ENCODE measurements around the gene SFSWAP.

SFSWAP gene

GRCh38 chr12:131694116-131694838, 16.6 kb upstream of the SFSWAP start:
- H3K36me3 ChIP-seq (ENCODE audit: control insufficient read depth in 4 of 4, insufficient read depth in 4 of 4, low read length in 3 of 4) = no peaks in the 10 kb centered on the region
- no peak overlapping the region for H3K4me3 ChIP-seq (ENCODE audit: control insufficient read depth in 1 of 7, extremely low read depth in 1 of 7, insufficient read depth in 4 of 7, low read depth in 2 of 7, low read length in 6 of 7)
- ChIA-PET POLR2A (no interaction called here), CTCF (interaction anchor here (1.5 kb wide), 1 partner anchor 11 kb away, joined by 3 read pairs; no protein-coding TSS in a partner anchor)
- peaks cover 0 to 5% (median 1%) of the 10 kb centered on the region in 4 experiments for H3K4me1 ChIP-seq (ENCODE audit: control extremely low read depth in 1 of 4, control insufficient read depth in 4 of 4, insufficient read depth in 4 of 4, low read length in 3 of 4)
- H3K27me3 ChIP-seq (replicated peaks in 2 of 5; ENCODE audit: control insufficient read depth in 4 of 5, insufficient read depth in 5 of 5, low read length in 4 of 5) = no peaks in the 10 kb centered on the region
- H3K9me3 ChIP-seq (ENCODE audit: control extremely low read depth in 1 of 5, control insufficient read depth in 4 of 5, insufficient read depth in 2 of 5, low read depth in 1 of 5, low read length in 4 of 5) = no peaks in the 10 kb centered on the region
- 98% methylated on average over 11 of the region's 11 CpGs for WGBS (ENCODE audit: insufficient coverage)
- no peak for DNase-seq
- no peak overlapping the region for H3K27ac ChIP-seq (ENCODE audit: insufficient read depth in 1 of 2, low read depth in 1 of 2, low read length in 2 of 2, poor library complexity in 1 of 2, severe bottlenecking in 2 of 2)

GRCh38 chr12:131695968-131696367, 14.9 kb upstream of the SFSWAP start:
- WGBS (ENCODE audit: insufficient coverage) = 97% methylated on average over 13 of the region's 16 CpGs

GRCh38 chr12:131698286-131698685, 12.6 kb upstream of the SFSWAP start:
- CTCF ChIA-PET = no interaction called here

More at GRCh38 chr12:131695968-131696367, 14.9 kb upstream of the SFSWAP start:
- H3K27ac ChIP-seq (ENCODE audit: insufficient read depth in 1 of 2, low read depth in 1 of 2, low read length in 2 of 2, poor library complexity in 1 of 2, severe bottlenecking in 2 of 2) = no peak overlapping the region
- no peaks in the 10 kb centered on the region for H3K36me3 ChIP-seq (ENCODE audit: control insufficient read depth in 4 of 4, insufficient read depth in 4 of 4, low read length in 3 of 4)
- no peaks in the 10 kb centered on the region for H3K27me3 ChIP-seq (replicated peaks in 2 of 5; ENCODE audit: control insufficient read depth in 4 of 5, insufficient read depth in 5 of 5, low read length in 4 of 5)
- H3K9me3 ChIP-seq (ENCODE audit: control extremely low read depth in 1 of 5, control insufficient read depth in 4 of 5, insufficient read depth in 2 of 5, low read depth in 1 of 5, low read length in 4 of 5) = no peaks in the 10 kb centered on the region
- POLR2A ChIA-PET = no interaction called here
- H3K4me1 ChIP-seq (ENCODE audit: control extremely low read depth in 1 of 4, control insufficient read depth in 4 of 4, insufficient read depth in 4 of 4, low read length in 3 of 4) = peaks cover 0 to 5% (median 1%) of the 10 kb centered on the region in 4 experiments
- CTCF ChIA-PET = no interaction called here
- DNase-seq = no peak
- H3K4me3 ChIP-seq (ENCODE audit: control insufficient read depth in 1 of 7, extremely low read depth in 1 of 7, insufficient read depth in 4 of 7, low read depth in 2 of 7, low read length in 6 of 7) = no peak overlapping the region

GRCh38 chr12:131699434-131699833, 11.5 kb upstream of the SFSWAP start:
- POLR2A ChIA-PET = no interaction called here
- 90% methylated on average over 5 of the region's 5 CpGs for WGBS (ENCODE audit: insufficient coverage)
- Histone ChIP-seq H3K36me3 (ENCODE audit: control insufficient read depth in 4 of 4, insufficient read depth in 4 of 4, low read length in 3 of 4) (no peaks in the 10 kb centered on the region), H3K27ac (ENCODE audit: insufficient read depth in 1 of 2, low read depth in 1 of 2, low read length in 2 of 2, poor library complexity in 1 of 2, severe bottlenecking in 2 of 2) (no peak overlapping the region), H3K4me1 (ENCODE audit: control extremely low read depth in 1 of 4, control insufficient read depth in 4 of 4, insufficient read depth in 4 of 4, low read length in 3 of 4) (peaks cover 0 to 5% (median 1%) of the 10 kb centered on the region in 4 experiments), H3K9me3 (ENCODE audit: control extremely low read depth in 1 of 5, control insufficient read depth in 4 of 5, insufficient read depth in 2 of 5, low read depth in 1 of 5, low read length in 4 of 5) (peaks cover 0 to 19% (median 10%) of the 10 kb centered on the region in 5 experiments), H3K4me3 (ENCODE audit: control insufficient read depth in 1 of 7, extremely low read depth in 1 of 7, insufficient read depth in 4 of 7, low read depth in 2 of 7, low read length in 6 of 7) (no peak overlapping the region), H3K27me3 (replicated peaks in 2 of 5; ENCODE audit: control insufficient read depth in 4 of 5, insufficient read depth in 5 of 5, low read length in 4 of 5) (no peaks in the 10 kb centered on the region)
- no peak for DNase-seq
- CTCF ChIA-PET = no interaction called here

More at GRCh38 chr12:131698286-131698685, 12.6 kb upstream of the SFSWAP start:
- no peak for DNase-seq
- Histone ChIP-seq H3K27me3 (replicated peaks in 2 of 5; ENCODE audit: control insufficient read depth in 4 of 5, insufficient read depth in 5 of 5, low read length in 4 of 5) (no peaks in the 10 kb centered on the region), H3K4me3 (ENCODE audit: control insufficient read depth in 1 of 7, extremely low read depth in 1 of 7, insufficient read depth in 4 of 7, low read depth in 2 of 7, low read length in 6 of 7) (no peak overlapping the region), H3K9me3 (ENCODE audit: control extremely low read depth in 1 of 5, control insufficient read depth in 4 of 5, insufficient read depth in 2 of 5, low read depth in 1 of 5, low read length in 4 of 5) (peaks cover 0 to 9% (median 5%) of the 10 kb centered on the region in 5 experiments), H3K36me3 (ENCODE audit: control insufficient read depth in 4 of 4, insufficient read depth in 4 of 4, low read length in 3 of 4) (no peaks in the 10 kb centered on the region), H3K4me1 (ENCODE audit: control extremely low read depth in 1 of 4, control insufficient read depth in 4 of 4, insufficient read depth in 4 of 4, low read length in 3 of 4) (peaks cover 0 to 5% (median 1%) of the 10 kb centered on the region in 4 experiments), H3K27ac (ENCODE audit: insufficient read depth in 1 of 2, low read depth in 1 of 2, low read length in 2 of 2, poor library complexity in 1 of 2, severe bottlenecking in 2 of 2) (no peak overlapping the region)
- POLR2A ChIA-PET = no interaction called here
- WGBS (ENCODE audit: insufficient coverage) = 42% methylated on average over 9 of the region's 12 CpGs

- Histone ChIP-seq H3K36me3 (ENCODE audit: control insufficient read depth in 4 of 4, insufficient read depth in 4 of 4, low read length in 3 of 4) (no peaks in the 10 kb centered on the region), H3K9me3 (ENCODE audit: control extremely low read depth in 1 of 5, control insufficient read depth in 4 of 5, insufficient read depth in 2 of 5, low read depth in 1 of 5, low read length in 4 of 5) (peaks cover 0 to 23% (median 15%) of the 10 kb centered on the region in 5 experiments), H3K27ac (ENCODE audit: insufficient read depth in 1 of 2, low read depth in 1 of 2, low read length in 2 of 2, poor library complexity in 1 of 2, severe bottlenecking in 2 of 2) (no peak overlapping the region), H3K27me3 (replicated peaks in 2 of 5; ENCODE audit: control insufficient read depth in 4 of 5, insufficient read depth in 5 of 5, low read length in 4 of 5) (no peaks in the 10 kb centered on the region), H3K4me3 (ENCODE audit: control insufficient read depth in 1 of 7, extremely low read depth in 1 of 7, insufficient read depth in 4 of 7, low read depth in 2 of 7, low read length in 6 of 7) (no peak overlapping the region), H3K4me1 (ENCODE audit: control extremely low read depth in 1 of 4, control insufficient read depth in 4 of 4, insufficient read depth in 4 of 4, low read length in 3 of 4) (peaks cover 0 to 5% (median 1%) of the 10 kb centered on the region in 4 experiments)
- DNase-seq = no peak
- ChIA-PET CTCF (no interaction called here), POLR2A (no interaction called here)
- 95% methylated on average over 7 of the region's 8 CpGs for WGBS (ENCODE audit: insufficient coverage)
Measured at GRCh38 chr12:131700271-131700670, 10.6 kb upstream of the SFSWAP start.

- Histone ChIP-seq H3K4me3 (ENCODE audit: control insufficient read depth in 1 of 7, extremely low read depth in 1 of 7, insufficient read depth in 4 of 7, low read depth in 2 of 7, low read length in 6 of 7) (no peak overlapping the region), H3K9me3 (ENCODE audit: control extremely low read depth in 1 of 5, control insufficient read depth in 4 of 5, insufficient read depth in 2 of 5, low read depth in 1 of 5, low read length in 4 of 5) (peaks cover 0 to 23% (median 15%) of the 10 kb centered on the region in 5 experiments), H3K4me1 (ENCODE audit: control extremely low read depth in 1 of 4, control insufficient read depth in 4 of 4, insufficient read depth in 4 of 4, low read length in 3 of 4) (peaks cover 0 to 5% (median 1%) of the 10 kb centered on the region in 4 experiments), H3K36me3 (ENCODE audit: control insufficient read depth in 4 of 4, insufficient read depth in 4 of 4, low read length in 3 of 4) (no peaks in the 10 kb centered on the region), H3K27me3 (replicated peaks in 2 of 5; ENCODE audit: control insufficient read depth in 4 of 5, insufficient read depth in 5 of 5, low read length in 4 of 5) (no peaks in the 10 kb centered on the region), H3K27ac (ENCODE audit: insufficient read depth in 1 of 2, low read depth in 1 of 2, low read length in 2 of 2, poor library complexity in 1 of 2, severe bottlenecking in 2 of 2) (no peak overlapping the region)
- ChIA-PET POLR2A (no interaction called here), CTCF (interaction anchor here (0.7 kb wide), 1 partner anchor 19 kb away, joined by 3 read pairs; no protein-coding TSS in a partner anchor)
- DNase-seq = no peak
- WGBS (ENCODE audit: insufficient coverage) = 93% methylated on average over 7 of the region's 14 CpGs
Measured at GRCh38 chr12:131701705-131702572, 9.0 kb upstream of the SFSWAP start.

- H3K36me3 ChIP-seq (ENCODE audit: control insufficient read depth in 4 of 4, insufficient read depth in 4 of 4, low read length in 3 of 4) = no peaks in the 10 kb centered on the region
Measured at GRCh38 chr12:131702573-131702877, 8.4 kb upstream of the SFSWAP start.

More at GRCh38 chr12:131702573-131702877, 8.4 kb upstream of the SFSWAP start:
- Histone ChIP-seq H3K4me3 (ENCODE audit: control insufficient read depth in 1 of 7, extremely low read depth in 1 of 7, insufficient read depth in 4 of 7, low read depth in 2 of 7, low read length in 6 of 7) (no peak overlapping the region), H3K27me3 (replicated peaks in 2 of 5; ENCODE audit: control insufficient read depth in 4 of 5, insufficient read depth in 5 of 5, low read length in 4 of 5) (no peaks in the 10 kb centered on the region), H3K4me1 (ENCODE audit: control extremely low read depth in 1 of 4, control insufficient read depth in 4 of 4, insufficient read depth in 4 of 4, low read length in 3 of 4) (peaks cover 0 to 5% (median 1%) of the 10 kb centered on the region in 4 experiments), H3K27ac (ENCODE audit: insufficient read depth in 1 of 2, low read depth in 1 of 2, low read length in 2 of 2, poor library complexity in 1 of 2, severe bottlenecking in 2 of 2) (no peak overlapping the region), H3K9me3 (ENCODE audit: control extremely low read depth in 1 of 5, control insufficient read depth in 4 of 5, insufficient read depth in 2 of 5, low read depth in 1 of 5, low read length in 4 of 5) (peaks cover 0 to 23% (median 15%) of the 10 kb centered on the region in 5 experiments)
- 92% methylated on average over 3 of the region's 3 CpGs for WGBS (ENCODE audit: insufficient coverage)
- ChIA-PET POLR2A (no interaction called here), CTCF (no interaction called here)
- no peak for DNase-seq

Data from common myeloid progenitor, CD34-positive (primary cell).